HepG2 (cell line): ENCODE data around the gene RNH1. TPM values are rescaled to one million over a fixed set of nuclear protein-coding genes. Genes with fewer than 3 reads are reported as not detected.

Experiments
- AGO2 ChIP-seq: fragments of 200-400 bp; formaldehyde crosslinking; optimal IDR thresholded peaks from 2 replicates; pipeline ENCODE3; 2017; ENCODE audit warnings: mild to moderate bottlenecking, low read depth, low read length, moderate library complexity
- CERS6 ChIP-seq: sonication (generic); formaldehyde crosslinking; IDR thresholded peaks from 2 replicates; pipeline ENCODE4 v1.5.0; 2020; ENCODE audit warnings: missing genetic modification reagents
- ISX ChIP-seq: sonication (generic); formaldehyde crosslinking; conservative IDR thresholded peaks from 2 replicates; pipeline ENCODE4 v1.5.0; 2020; ENCODE audit warnings: missing genetic modification reagents
- KLF6 ChIP-seq: IDR thresholded peaks from 2 replicates; pipeline ENCODE4 v1.8.0; 2016; ENCODE audit warnings: missing biosample characterization, missing genetic modification reagents
- NCOA2 ChIP-seq: sonication (generic); formaldehyde crosslinking; IDR thresholded peaks from 2 replicates; pipeline ENCODE4 v1.8.0; 2022; ENCODE audit warnings: inconsistent platforms
- NFAT5 ChIP-seq: sonication (generic); formaldehyde crosslinking; IDR thresholded peaks from 2 replicates; pipeline ENCODE4 v1.4.0; 2020; ENCODE audit warnings: missing genetic modification reagents
- REXO4 ChIP-seq: sonication (generic); formaldehyde crosslinking; IDR thresholded peaks from 2 replicates; pipeline ENCODE4 v1.8.0; 2022; ENCODE audit warnings: missing genetic modification reagents, mild to moderate bottlenecking, borderline replicate concordance
- SALL1 ChIP-seq: sonication (generic); formaldehyde crosslinking; IDR thresholded peaks from 2 replicates; pipeline ENCODE4 v1.8.0; 2022; ENCODE audit warnings: mild to moderate bottlenecking, missing genetic modification reagents
- ZNF225 ChIP-seq: sonication (generic); formaldehyde crosslinking; IDR thresholded peaks from 2 replicates; pipeline ENCODE4 v1.4.0; 2020; ENCODE audit warnings: mild to moderate bottlenecking, missing genetic modification reagents
- ZNF335 ChIP-seq: sonication (generic); formaldehyde crosslinking; IDR thresholded peaks from 2 replicates; pipeline ENCODE4 v1.4.0; 2020; ENCODE audit warnings: missing genetic modification reagents
- ZNF605 ChIP-seq: sonication (generic); formaldehyde crosslinking; IDR thresholded peaks from 2 replicates; pipeline ENCODE4 v1.8.0; 2022; ENCODE audit warnings: mild to moderate bottlenecking, missing genetic modification reagents
- ZNF713 ChIP-seq: sonication (generic); formaldehyde crosslinking; IDR thresholded peaks from 2 replicates; pipeline ENCODE4 v1.4.0; 2020; ENCODE audit warnings: mild to moderate bottlenecking, missing genetic modification reagents
- polyA plus RNA-seq, 8 experiments: library from polyadenylated mRNA; depleted of rRNA in 3 of 8; stranded (reverse) in 7 of 8; unstranded in 1 of 8; fragments of >200 nt; fragmentation: Illumina TruSeq in 4 of 8; extraction: Trizol in 4 of 8; gene quantifications; 2 replicates each; pipeline versions ENCODE4 v1.2.1 to v1.2.3, GENCODE V29; 2011 to 2016; ENCODE audit warnings: low read depth in 4 of 8, missing spikeins in 1 of 8, mixed read lengths in 1 of 8; ENCODE audit not compliant: insufficient read depth in 1 of 8
- total RNA-seq, 5 experiments: library from RNA; depleted of rRNA; stranded (reverse); fragments of >200 nt; fragmentation: Illumina TruSeq; extraction: Trizol; gene quantifications; 2 replicates each; pipeline ENCODE4 v1.2.3, GENCODE V29; 2016; ENCODE audit warnings: low read depth in 1 of 5

The RNH1 gene
- total and polyA plus RNA-seq, 2 of the 13 experiments (the other 11 are each of a cell fraction or from before 2014, with no cell fraction given) = 36.0 to 74.1 TPM

GRCh38 chr11:446891-447290 lies 60.2 kb downstream of the RNH1 start (continued):
- TF ChIP-seq NCOA2 (CRISPR knock-in tag) (no peak), KLF6 (CRISPR knock-in tag) (no peak), ZNF713 (CRISPR knock-in tag) (no peak), ZNF225 (CRISPR knock-in tag) (no peak), AGO2 (no peak), ZNF335 (CRISPR knock-in tag) (no peak), CERS6 (CRISPR knock-in tag) (no peak), ZNF605 (CRISPR knock-in tag) (peak; percentile 37; the same call in 1 of the 2 replicates), SALL1 (0 out of 2 replicates have a peak, but pooled peaks have one; percentile 18), ISX (CRISPR knock-in tag) (no peak), REXO4 (no peak), NFAT5 (CRISPR knock-in tag) (no peak)
- TF ChIP-seq, all 625 proteins: peak for 10
